IMR-90 (cell line): ENCODE results near the gene DDX21. TPM values are rescaled to one million over a fixed set of nuclear protein-coding genes. Genes with fewer than 3 reads are reported as not detected.
"Not testable (repeated sequence)": the region's sequence is repeated elsewhere in the genome, so short reads cannot be mapped to it uniquely, and the experiment has no call there.

ENCODE experiments used
- ATAC-seq: fragments of 200-7000 bp; cut with Tn5 transposase; 2 replicates; pipeline ENCODE4 v1.9.1; 2020; ENCODE audit warnings: low read depth, mild to moderate bottlenecking, moderate library complexity
- BruUV-seq: library from RNA; stranded (reverse); fragments of 400-500 nt; replicated peaks from 2 replicates; lab custom pipeline; 2021; lab: Mats Ljungman, UMichigan
- CTCF ChIA-PET: fragments of 300-600 bp; formaldehyde crosslinking; extraction: SDS; loops from one replicate; lab custom pipeline; 2021; ENCODE audit warnings: antibody characterized with exemption; lab: Yijun Ruan, JAX
- POLR2A ChIA-PET: fragments of 300-600 bp; sonication (Branson Sonifier 250); formaldehyde crosslinking; loops from one replicate; lab custom pipeline; 2022; ENCODE audit warnings: antibody characterized with exemption; ENCODE audit not compliant: unreplicated experiment; lab: Charles Lee
- DNase-seq: peaks from one replicate; pipeline ENCODE4 v3.0.0; 2013
- H2AFZ ChIP-seq: replicated peaks from 2 replicates; pipeline ENCODE3; 2013; ENCODE audit warnings: low read length, mild to moderate bottlenecking; ENCODE audit not compliant: poor library complexity
- H2AK5ac ChIP-seq: 2 replicates; pipeline ENCODE4 v1.6.1; 2013; ENCODE audit warnings: low read depth, low read length, inconsistent platforms
- H2AK9ac ChIP-seq: replicated peaks from 2 replicates; pipeline ENCODE3; 2013; ENCODE audit warnings: mild to moderate bottlenecking, low read depth, low read length, moderate library complexity; ENCODE audit not compliant: poor library complexity
- H2BK120ac ChIP-seq: 2 replicates; pipeline ENCODE4 v1.6.1; 2013; ENCODE audit warnings: low read depth, low read length, inconsistent platforms
- H2BK15ac ChIP-seq: 3 replicates; pipeline ENCODE4 v1.6.1; 2013; ENCODE audit warnings: low read depth, low read length, inconsistent platforms
- H2BK20ac ChIP-seq: 2 replicates; pipeline ENCODE4 v1.6.1; 2013; ENCODE audit warnings: low read depth, mild to moderate bottlenecking, inconsistent platforms, low read length, moderate library complexity
- H2BK5ac ChIP-seq: 2 replicates; pipeline ENCODE4 v1.6.1; 2013; ENCODE audit warnings: mild to moderate bottlenecking, low read depth, low read length, inconsistent platforms; ENCODE audit not compliant: poor library complexity, severe bottlenecking
- H3K14ac ChIP-seq: replicated peaks from 2 replicates; pipeline ENCODE4 v1.6.1; 2013; ENCODE audit warnings: low read depth, low read length, inconsistent platforms
- H3K18ac ChIP-seq: 2 replicates; pipeline ENCODE4 v1.6.1; 2013; ENCODE audit warnings: low read depth, low read length, control low read depth
- H3K23ac ChIP-seq: 2 replicates; pipeline ENCODE4 v1.6.1; 2013; ENCODE audit warnings: low read depth, low read length, inconsistent platforms
- H3K27ac ChIP-seq: 2 replicates; pipeline ENCODE4 v1.5.1; 2013; ENCODE audit warnings: mild to moderate bottlenecking, control low read depth, low read length; ENCODE audit not compliant: insufficient read depth
- H3K27me3 ChIP-seq: 2 replicates; pipeline ENCODE4 v1.6.1; 2013; ENCODE audit warnings: low read length; ENCODE audit not compliant: control insufficient read depth, insufficient read depth
- H3K36me3 ChIP-seq: 2 replicates; pipeline ENCODE4 v1.6.1; 2013; ENCODE audit warnings: low read length, mixed read lengths; ENCODE audit not compliant: control insufficient read depth, insufficient read depth
- H3K4ac ChIP-seq: 2 replicates; pipeline ENCODE4 v1.6.1; 2013; ENCODE audit warnings: low read depth, low read length, inconsistent platforms
- H3K4me1 ChIP-seq: 2 replicates; pipeline ENCODE4 v1.6.1; 2013; ENCODE audit warnings: low read length, mixed read lengths; ENCODE audit not compliant: control insufficient read depth, insufficient read depth
- H3K4me2 ChIP-seq: 2 replicates; pipeline ENCODE4 v1.6.1; 2013; ENCODE audit warnings: low read depth, mild to moderate bottlenecking, control low read depth, low read length, moderate library complexity
- H3K4me3 ChIP-seq: 2 replicates; pipeline ENCODE4 v1.5.1; 2013; ENCODE audit warnings: low read depth, mild to moderate bottlenecking, control low read depth, low read length, moderate library complexity; ENCODE audit not compliant: insufficient read depth
- H3K56ac ChIP-seq: 2 replicates; pipeline ENCODE4 v1.6.1; 2013; ENCODE audit warnings: low read length, inconsistent platforms; ENCODE audit not compliant: insufficient read depth; ENCODE audit errors: extremely low read depth
- H3K79me1 ChIP-seq, 2 experiments: 2 replicates each; pipeline ENCODE4 v1.6.1; 2013; ENCODE audit warnings: low read length in 2 of 2, inconsistent platforms in 1 of 2, low read depth in 1 of 2
- H3K9ac ChIP-seq: 2 replicates; pipeline ENCODE4 v1.6.1; 2013; ENCODE audit warnings: low read depth, low read length, control low read depth
- H3K9me1 ChIP-seq: 2 replicates; pipeline ENCODE4 v1.6.1; 2013; ENCODE audit warnings: low read length, inconsistent platforms; ENCODE audit not compliant: insufficient read depth
- H3K9me3 ChIP-seq: 2 replicates; pipeline ENCODE4 v1.6.1; 2013; ENCODE audit warnings: low read length; ENCODE audit not compliant: control insufficient read depth, insufficient read depth
- H4K20me1 ChIP-seq: 2 replicates; pipeline ENCODE4 v1.6.1; 2013; ENCODE audit warnings: low read length, inconsistent platforms; ENCODE audit not compliant: insufficient read depth
- H4K5ac ChIP-seq: 2 replicates; pipeline ENCODE4 v1.6.1; 2013; ENCODE audit warnings: mild to moderate bottlenecking, low read depth, low read length, control low read depth
- H4K8ac ChIP-seq, 2 experiments: 2 replicates each; pipeline ENCODE4 v1.6.1; 2013; ENCODE audit warnings: low read depth in 2 of 2, low read length in 2 of 2, control low read depth in 1 of 2, inconsistent platforms in 1 of 2
- H4K91ac ChIP-seq: 2 replicates; pipeline ENCODE4 v1.6.1; 2013; ENCODE audit warnings: low read depth, low read length, inconsistent platforms; ENCODE audit not compliant: insufficient read depth
- WGBS, 2 experiments: methylation state at CpG; one replicate each; pipeline versions ENCODE4 v1.1.5 to v1.1.7; 2013; ENCODE audit warnings: missing lambda C conversion rate in 2 of 2; ENCODE audit not compliant: insufficient read length in 1 of 2; ENCODE audit errors: extremely low coverage in 2 of 2; 5-methylcytosine and 5-hydroxymethylcytosine counted together
- dilution Hi-C: fragments of 300-500 bp; cut with HindIII; formaldehyde crosslinking; loops from one replicate; pipeline ENCODE4 v1.14.3; 2018; ENCODE audit warnings: low sequenced_read_pairs; ENCODE audit not compliant: unreplicated experiment
- in situ Hi-C: fragments of 300-500 bp; cut with MboI; formaldehyde crosslinking; loops from 3 replicates; pipeline ENCODE4 v1.14.3; 2019; ENCODE audit warnings: low sequenced_read_pairs, inconsistent platforms, mixed read lengths
- intact Hi-C: fragments of 100-400 bp; cut with micrococcal nuclease; formaldehyde crosslinking; loops from 2 replicates; pipeline ENCODE4 v1.10.0; 2022
- polyA plus RNA-seq, 3 experiments: library from polyadenylated mRNA; depleted of rRNA; stranded (reverse); fragments of >200 nt; gene quantifications; 2 replicates each; pipeline ENCODE4 v1.2.3, GENCODE V29; 2012; ENCODE audit warnings: low replicate concordance in 1 of 3
- total RNA-seq: library from RNA; depleted of rRNA; stranded (reverse); fragments of >200 nt; gene quantifications from 2 replicates; pipeline ENCODE4 v1.2.3, GENCODE V29; 2012

The DDX21 gene
- total and polyA plus RNA-seq, 2 of the 4 experiments (the other 2 are of a cell fraction) = 43.2 to 73.7 TPM

DNA sequence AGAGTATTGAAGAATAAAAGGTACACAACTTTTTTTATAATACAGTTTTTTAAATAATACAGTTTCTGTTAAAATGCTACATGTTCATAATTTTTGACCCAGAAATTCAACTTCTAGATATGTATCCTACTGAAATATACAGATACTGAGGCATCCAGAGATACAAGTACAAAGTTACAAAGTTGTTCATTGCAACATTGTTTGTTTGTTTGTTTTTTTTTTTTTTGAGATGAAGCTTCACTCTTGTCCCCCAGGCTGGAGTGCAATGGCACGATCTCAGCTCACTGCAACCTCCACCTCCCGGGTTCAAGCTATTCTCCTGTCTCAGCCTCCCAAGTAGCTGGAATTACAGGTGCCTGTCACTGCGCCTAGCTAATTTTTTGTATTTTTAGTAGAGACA is 23.1 kb upstream of the DDX21 start:
- H3K36me3 ChIP-seq = peaks cover 14% of the 10 kb centered on the region
- H2AK5ac ChIP-seq, H3K9me3 ChIP-seq, POLR2A ChIA-PET, H3K4me2 ChIP-seq, intact Hi-C loops, H2BK120ac ChIP-seq, H3K56ac ChIP-seq, H4K5ac ChIP-seq, H2BK15ac ChIP-seq, H2AK9ac ChIP-seq, CTCF ChIA-PET, H2AFZ ChIP-seq, in situ Hi-C loops, H3K23ac ChIP-seq, H3K18ac ChIP-seq, DNase-seq, H3K27ac ChIP-seq, H4K91ac ChIP-seq, H3K4me1 ChIP-seq, H3K9ac ChIP-seq, H3K14ac ChIP-seq, H2BK5ac ChIP-seq, dilution Hi-C loops, H3K9me1 ChIP-seq, H4K8ac ChIP-seq, ATAC-seq, BruUV-seq, H3K4ac ChIP-seq, H3K4me3 ChIP-seq, H4K20me1 ChIP-seq, H2BK20ac ChIP-seq, H3K27me3 ChIP-seq: not testable (repeated sequence)
- peaks cover 13 to 16% of the 10 kb centered on the region in 2 experiments for H3K79me1 ChIP-seq
- WGBS, 2 experiments = no CpG with 5 or more reads among the region's 3 CpGs
